KMS-11 (cell line): ENCODE measurements around the gene GNE.

Experiments
- H2AFZ ChIP-seq: fragments of 200-600 bp; sonication (generic); 2 replicates; pipeline ENCODE4 v1.6.1; 2016; ENCODE audit warnings: antibody characterized with exemption, mixed run types, low read depth
- H3K27ac ChIP-seq: fragments of 200-600 bp; sonication (generic); 2 replicates; pipeline ENCODE4 v1.6.1; 2016; ENCODE audit warnings: mild to moderate bottlenecking, mixed run types
- H3K27me3 ChIP-seq: fragments of 200-600 bp; sonication (generic); 2 replicates; pipeline ENCODE4 v1.6.1; 2017; ENCODE audit warnings: mild to moderate bottlenecking, low read depth, mixed run types, moderate library complexity; ENCODE audit not compliant: insufficient read depth
- H3K36me3 ChIP-seq: fragments of 200-600 bp; sonication (generic); 2 replicates; pipeline ENCODE4 v1.6.1; 2017; ENCODE audit warnings: mild to moderate bottlenecking, mixed run types; ENCODE audit not compliant: insufficient read depth
- H3K4me1 ChIP-seq: fragments of 200-600 bp; sonication (generic); 2 replicates; pipeline ENCODE4 v1.6.1; 2016; ENCODE audit warnings: mild to moderate bottlenecking, low read depth, mixed run types; ENCODE audit not compliant: poor library complexity, severe bottlenecking
- H3K4me2 ChIP-seq: fragments of 200-600 bp; sonication (generic); 2 replicates; pipeline ENCODE4 v1.7.0; 2016; ENCODE audit warnings: mild to moderate bottlenecking, mixed run types
- H3K4me3 ChIP-seq: fragments of 200-600 bp; sonication (generic); IDR thresholded peaks from 2 replicates; pipeline ENCODE4 v1.6.1; 2017; ENCODE audit warnings: low read depth, low read length, mixed read lengths; ENCODE audit not compliant: insufficient read depth
- H3K79me2 ChIP-seq: fragments of 200-600 bp; sonication (generic); 2 replicates; pipeline ENCODE4 v1.6.1; 2016; ENCODE audit warnings: low read depth, mixed run types; ENCODE audit not compliant: insufficient read depth
- H3K9ac ChIP-seq: fragments of 200-600 bp; sonication (generic); 2 replicates; pipeline ENCODE4 v1.6.1; 2016; ENCODE audit warnings: mild to moderate bottlenecking, mixed run types
- H4K20me1 ChIP-seq: fragments of 200-600 bp; sonication (generic); 2 replicates; pipeline ENCODE4 v1.6.1; 2016; ENCODE audit warnings: mild to moderate bottlenecking, mixed run types; ENCODE audit not compliant: insufficient read depth
- CTCF ChIP-seq: fragments of 200-600 bp; sonication (generic); conservative IDR thresholded peaks from 2 replicates; pipeline ENCODE4 v1.6.1; 2017; ENCODE audit warnings: low read depth, mild to moderate bottlenecking, antibody characterized with exemption, low read length, moderate library complexity, mixed read lengths

GNE gene

DNA sequence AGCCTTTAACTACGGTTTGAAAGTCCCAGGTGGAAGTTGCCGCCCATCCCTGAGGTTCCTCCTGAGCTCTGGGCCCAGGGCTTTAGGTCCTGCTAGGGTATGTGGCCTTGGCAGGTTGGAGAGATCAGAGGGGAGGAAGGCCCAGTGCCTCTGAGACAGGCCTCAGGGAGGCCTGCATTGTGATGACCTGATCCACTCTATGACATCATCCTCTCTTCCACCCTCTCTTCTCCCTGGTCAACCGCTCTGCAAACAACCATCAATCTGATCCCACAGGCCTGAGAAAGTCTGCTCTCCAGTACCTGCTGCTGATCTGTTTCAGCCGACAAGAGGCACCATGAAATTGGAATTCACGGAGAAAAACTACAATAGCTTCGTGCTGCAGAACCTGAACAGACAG is 89.1 kb downstream of the GNE start, which contains the start of gene CCIN:
Gene CCIN, plus strand, starts transcription at position 223 of the 400 bp plus-strand sequence. Its CDS starts 115 bp downstream, at position 338.
- H3K4me2 ChIP-seq = no peak within 1 kb of the TSS
- TF ChIP-seq CTCF = no peak
- no peak within 1 kb of the TSS for H2AFZ ChIP-seq
- H3K27me3 ChIP-seq = no peaks in the 10 kb centered on the region
- H4K20me1 ChIP-seq = no peaks in the 10 kb centered on the region
- no peaks in the 10 kb centered on the region for H3K4me1 ChIP-seq
- no peaks in the 10 kb centered on the region for H3K36me3 ChIP-seq
- no peaks in the 10 kb centered on the region for H3K79me2 ChIP-seq
- no peak within 1 kb of the TSS for H3K4me3 ChIP-seq
- H3K27ac ChIP-seq = no peak within 1 kb of the TSS
- H3K9ac ChIP-seq = no peak within 1 kb of the TSS

DNA sequence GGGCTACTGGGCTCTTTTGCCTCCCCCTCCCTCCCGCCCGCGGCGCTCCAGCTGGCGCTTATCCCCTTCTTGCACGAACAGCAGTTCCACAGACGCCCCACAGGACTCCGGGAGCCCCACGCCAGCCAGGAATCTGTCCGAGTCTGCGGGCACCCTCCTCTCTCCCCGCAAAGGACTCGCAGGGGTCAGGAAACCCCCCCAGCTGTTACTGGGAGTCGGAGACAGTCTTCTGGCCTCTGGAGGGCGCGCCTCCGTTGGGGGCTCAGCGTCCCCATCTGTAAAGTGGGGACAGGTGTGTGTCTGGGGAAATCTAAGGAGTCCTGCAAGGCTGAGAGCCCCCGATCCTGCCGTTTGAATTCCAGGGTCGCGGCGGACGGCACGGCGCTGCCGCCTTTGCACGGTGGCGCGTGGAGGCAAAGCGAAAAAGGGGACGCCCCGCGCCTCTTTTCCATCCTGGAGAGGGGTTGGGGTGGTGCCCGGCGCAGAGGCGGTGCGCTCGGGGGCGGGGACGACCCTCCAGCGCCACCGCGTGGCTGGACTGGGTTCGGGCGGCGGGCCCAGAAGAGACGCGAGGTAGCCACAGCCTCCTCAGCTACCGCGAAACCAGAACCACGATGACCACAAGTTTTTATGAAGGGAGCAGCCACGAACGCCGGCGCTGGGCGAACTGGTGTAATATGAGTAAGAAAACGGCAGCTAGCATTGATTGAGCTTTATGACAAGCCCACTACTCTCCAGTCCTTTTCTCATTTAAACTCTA is 91.9 kb downstream of the GNE start:
- H3K4me1 ChIP-seq = no peaks in the 10 kb centered on the region
- no peak overlapping the region for H3K4me3 ChIP-seq
- H3K27me3 ChIP-seq = no peaks in the 10 kb centered on the region
- no peaks in the 10 kb centered on the region for H3K79me2 ChIP-seq
- no peak overlapping the region for H3K9ac ChIP-seq
- no peak overlapping the region for H3K27ac ChIP-seq
- no peaks in the 10 kb centered on the region for H3K36me3 ChIP-seq
- peak; percentile 80 for TF ChIP-seq CTCF
- H2AFZ ChIP-seq = peak overlapping the region; percentile 90
- no peaks in the 10 kb centered on the region for H4K20me1 ChIP-seq
- peak overlapping the region; percentile 79 for H3K4me2 ChIP-seq

- Histone ChIP-seq H3K79me2 (no peaks in the 10 kb centered on the region), H3K9ac (no peak overlapping the region), H3K4me3 (no peak overlapping the region), H3K4me2 (peak overlapping the region; percentile 79; the same call in 1 of the 2 replicates), H3K36me3 (no peaks in the 10 kb centered on the region), H2AFZ (no peak overlapping the region), H3K27ac (no peak overlapping the region), H3K27me3 (no peaks in the 10 kb centered on the region), H4K20me1 (no peaks in the 10 kb centered on the region), H3K4me1 (no peaks in the 10 kb centered on the region)
- TF ChIP-seq CTCF = no peak
These were observed 92.5 kb downstream of the GNE start for GRCh38 chr9:36165826-36166167.

- H3K4me2 ChIP-seq = no peak overlapping the region
- no peaks in the 10 kb centered on the region for H4K20me1 ChIP-seq
- no peaks in the 10 kb centered on the region for H3K36me3 ChIP-seq
- no peak overlapping the region for H3K9ac ChIP-seq
- no peaks in the 10 kb centered on the region for H3K79me2 ChIP-seq
- no peak overlapping the region for H3K27ac ChIP-seq
- no peaks in the 10 kb centered on the region for H3K4me1 ChIP-seq
- H3K27me3 ChIP-seq = no peaks in the 10 kb centered on the region
- H3K4me3 ChIP-seq = no peak overlapping the region
- no peak overlapping the region for H2AFZ ChIP-seq
- TF ChIP-seq CTCF = no peak
These were observed 93.3 kb downstream of the GNE start for GRCh38 chr9:36164989-36165388.
